Activated CD8-positive, alpha-beta memory T cell treated with anti-CD3 and anti-CD28 coated beads, Interleukin-2, amount 50 U/mL, for 1 hour (primary cell): ENCODE results near the gene ABLIM2.
"Not testable (repeated sequence)": the region's sequence is repeated elsewhere in the genome, so short reads cannot be mapped to it uniquely, and the experiment has no call there.

Experiments
- DNase-seq: peaks from one replicate; pipeline ENCODE4 v3.0.0-alpha.2; 2020; ENCODE audit errors: extremely low read depth

The ABLIM2 gene

GRCh38 chr4:8140915-8141314, 17.7 kb downstream of the ABLIM2 start:
- DNase-seq: no peak

- DNase-seq: not testable (repeated sequence)
These were observed 18.9 kb downstream of the ABLIM2 start for GRCh38 chr4:8139726-8140125.

- no peak for DNase-seq
These were observed 21.5 kb downstream of the ABLIM2 start for GRCh38 chr4:8136972-8137710.

GRCh38 chr4:8136529-8136928, 22.1 kb downstream of the ABLIM2 start:
- DNase-seq: no peak

GRCh38 chr4:8135666-8136065, 22.9 kb downstream of the ABLIM2 start:
- DNase-seq: no peak

- no peak for DNase-seq
These were observed 24.6 kb downstream of the ABLIM2 start for GRCh38 chr4:8133897-8134563.

GRCh38 chr4:8132947-8133705, 25.5 kb downstream of the ABLIM2 start:
- no peak for DNase-seq

GRCh38 chr4:8132400-8132799, 26.2 kb downstream of the ABLIM2 start:
- DNase-seq: no peak

- no peak for DNase-seq
These were observed 26.8 kb downstream of the ABLIM2 start for GRCh38 chr4:8131826-8132225.

- DNase-seq: no peak
These were observed 27.4 kb downstream of the ABLIM2 start for GRCh38 chr4:8131210-8131609.

- DNase-seq: no peak
These were observed 28.1 kb downstream of the ABLIM2 start for GRCh38 chr4:8130346-8131066.

GRCh38 chr4:8129785-8130184, 28.8 kb downstream of the ABLIM2 start:
- DNase-seq: no peak

- no peak for DNase-seq
These were observed 29.5 kb downstream of the ABLIM2 start for GRCh38 chr4:8129136-8129535.

GRCh38 chr4:8128100-8128856, 30.3 kb downstream of the ABLIM2 start:
- no peak for DNase-seq

- DNase-seq: no peak
These were observed 31.4 kb downstream of the ABLIM2 start for GRCh38 chr4:8127051-8127826.

GRCh38 chr4:8126523-8126922, 32.1 kb downstream of the ABLIM2 start:
- DNase-seq: no peak

GRCh38 chr4:8125526-8126056, 33.0 kb downstream of the ABLIM2 start:
- DNase-seq: no peak

GRCh38 chr4:8123870-8124269, 34.7 kb downstream of the ABLIM2 start:
- no peak for DNase-seq

- no peak for DNase-seq
These were observed 35.2 kb downstream of the ABLIM2 start for GRCh38 chr4:8123389-8123788.

GRCh38 chr4:8122746-8123145, 35.9 kb downstream of the ABLIM2 start:
- no peak for DNase-seq
